Activated naive CD4-positive, alpha-beta T cell treated with Interleukin-2 at 50 U/mL for 16 hours (primary cell): ENCODE results near the gene MAPRE2.

ENCODE experiments used
- DNase-seq: peaks from one replicate; pipeline ENCODE4 v3.0.0-alpha.2; 2020

MAPRE2 gene

GRCh38 chr18:35040988-35041814 lies at the start of gene MAPRE2:
Gene MAPRE2 (plus strand): TSS chr18:35041413. CDS start chr18:35041540, 127 bp downstream.
- peak; percentile 100 for DNase-seq

DNA sequence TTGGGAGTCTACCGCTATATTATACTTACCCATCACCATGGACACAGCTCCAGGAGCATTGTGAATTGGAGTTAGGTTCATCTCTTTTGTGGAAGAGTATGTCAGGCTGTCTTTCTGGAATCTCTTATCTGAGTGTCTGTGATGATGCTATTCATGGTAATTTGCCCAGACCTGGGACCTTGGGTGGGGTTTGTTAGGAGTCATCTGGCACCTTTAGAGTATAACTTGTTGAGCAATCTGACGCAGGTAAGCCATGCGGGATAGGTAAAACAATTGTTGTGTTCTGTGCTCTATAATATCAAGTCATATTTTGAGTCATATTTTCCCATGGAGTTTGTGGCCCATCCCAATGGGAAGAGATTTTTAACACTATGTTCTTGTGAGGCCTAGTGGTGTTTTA lies 49.7 kb upstream of the MAPRE2 start:
- DNase-seq = no peak

DNA sequence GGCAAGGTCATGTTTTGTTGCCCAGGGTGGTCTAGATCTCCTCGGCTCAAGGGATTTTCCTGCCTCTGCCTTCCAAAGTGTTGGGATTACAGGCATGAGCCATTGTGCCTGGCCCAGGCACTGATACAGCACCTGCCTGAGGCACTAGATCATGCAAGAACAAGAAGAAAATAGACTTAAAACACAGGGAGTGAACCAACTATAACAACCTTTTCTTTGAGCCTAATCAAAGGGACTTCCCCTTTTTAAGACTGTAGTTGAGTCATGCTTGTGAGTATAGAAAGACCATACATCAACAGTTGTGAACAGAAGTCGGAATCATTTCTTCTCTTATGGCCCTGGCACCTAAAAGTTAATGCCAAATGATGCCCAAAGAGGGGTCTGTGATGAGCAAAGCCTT lies 47.9 kb upstream of the MAPRE2 start:
- DNase-seq = no peak

DNA sequence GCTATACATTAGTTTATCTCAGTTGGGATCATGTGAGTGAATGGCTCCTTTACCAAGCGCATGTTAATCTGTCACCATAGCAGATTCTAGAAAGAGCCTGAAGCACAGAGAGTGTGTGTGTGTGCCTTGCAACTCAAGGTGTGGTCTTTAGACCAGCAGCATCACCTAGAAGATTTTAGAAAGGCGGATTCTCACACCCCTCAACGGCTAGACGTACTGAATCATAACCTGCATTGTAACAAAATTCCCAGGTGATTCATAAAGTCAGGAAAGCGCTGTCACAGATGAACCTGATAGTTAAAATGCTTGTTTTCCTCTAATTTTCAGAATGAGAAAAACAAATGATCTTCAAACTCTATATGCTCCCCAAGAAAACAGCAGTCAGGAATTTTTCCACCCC lies 45.5 kb upstream of the MAPRE2 start:
- no peak for DNase-seq

- DNase-seq = no peak
These were observed 42.6 kb upstream of the MAPRE2 start for GRCh38 chr18:34998661-34999060.

DNA sequence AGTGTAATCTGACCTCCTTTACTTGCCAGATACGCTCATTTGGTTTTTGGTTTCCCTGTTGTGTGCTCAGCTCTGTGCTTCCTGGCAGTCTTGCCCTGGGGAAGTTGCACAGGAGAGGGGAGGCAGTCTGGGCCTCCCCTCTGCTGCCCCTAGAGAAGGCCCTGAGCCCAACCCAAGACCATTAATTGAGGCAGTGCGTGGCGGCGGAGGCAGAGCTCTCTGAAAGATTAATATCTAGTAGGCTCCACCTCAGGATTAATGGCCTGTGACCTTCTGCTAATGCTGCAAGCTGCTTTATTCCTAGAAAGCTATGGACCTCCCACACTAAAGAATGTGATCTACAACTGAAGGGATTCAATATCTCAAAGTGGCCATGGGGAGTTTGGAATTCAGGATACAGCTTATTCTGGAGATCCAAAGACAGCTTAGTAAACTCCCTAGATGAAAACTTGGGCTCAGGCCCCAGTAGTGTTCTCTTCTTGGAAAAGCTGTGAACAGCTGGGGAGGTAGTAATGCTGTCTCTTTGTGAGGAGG lies 41.4 kb upstream of the MAPRE2 start:
- DNase-seq = no peak

- no peak for DNase-seq
These were observed 40.8 kb upstream of the MAPRE2 start for GRCh38 chr18:35000457-35000856.

DNA sequence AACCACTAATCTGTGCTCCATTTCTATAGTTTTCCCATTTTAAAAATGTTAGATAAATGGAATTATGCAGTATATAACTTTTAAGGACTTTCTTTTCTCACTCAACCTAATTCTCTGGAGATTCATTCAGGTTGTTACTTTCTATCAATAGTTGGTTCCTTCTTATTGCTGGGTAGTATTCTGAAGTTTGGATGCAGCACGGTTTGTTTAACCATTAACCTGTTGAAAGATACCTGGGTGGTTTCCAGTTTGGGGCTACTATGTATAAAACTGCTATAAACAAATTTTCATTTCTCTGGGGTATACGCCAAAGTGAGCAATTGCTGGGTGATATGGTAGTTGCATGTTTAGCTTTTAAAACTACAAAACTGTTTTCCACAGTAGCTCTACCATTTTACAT lies 39.1 kb upstream of the MAPRE2 start:
- no peak for DNase-seq

GRCh38 chr18:35005963-35006577 lies 35.1 kb upstream of the MAPRE2 start:
- DNase-seq = no peak

DNA sequence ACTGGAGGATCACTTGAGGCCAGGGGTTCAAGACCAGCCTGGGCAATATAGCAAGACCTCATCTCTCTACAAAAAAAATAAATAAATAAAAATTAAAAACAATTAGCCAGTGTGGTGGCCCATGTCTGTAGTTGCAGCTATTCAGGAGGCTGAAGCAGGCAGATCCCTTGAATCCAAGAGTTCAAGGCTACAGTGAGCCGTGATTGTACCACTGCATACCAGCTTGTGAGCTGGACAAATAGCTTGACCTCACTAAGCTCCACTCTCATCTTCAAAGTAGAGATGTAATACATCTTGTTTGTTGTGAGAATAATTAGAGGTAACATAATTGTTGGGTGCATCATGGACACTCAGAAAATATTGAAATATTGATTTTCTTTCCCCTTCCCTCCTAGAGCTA lies 31.1 kb upstream of the MAPRE2 start:
- DNase-seq = no peak

GRCh38 chr18:35010993-35011392 lies 30.2 kb upstream of the MAPRE2 start:
- no peak for DNase-seq

GRCh38 chr18:35019933-35020332 lies 21.3 kb upstream of the MAPRE2 start:
- DNase-seq = no peak

GRCh38 chr18:35022426-35023001 lies 18.7 kb upstream of the MAPRE2 start:
- no peak for DNase-seq

GRCh38 chr18:35024196-35024595 lies 17.0 kb upstream of the MAPRE2 start:
- no peak for DNase-seq

DNA sequence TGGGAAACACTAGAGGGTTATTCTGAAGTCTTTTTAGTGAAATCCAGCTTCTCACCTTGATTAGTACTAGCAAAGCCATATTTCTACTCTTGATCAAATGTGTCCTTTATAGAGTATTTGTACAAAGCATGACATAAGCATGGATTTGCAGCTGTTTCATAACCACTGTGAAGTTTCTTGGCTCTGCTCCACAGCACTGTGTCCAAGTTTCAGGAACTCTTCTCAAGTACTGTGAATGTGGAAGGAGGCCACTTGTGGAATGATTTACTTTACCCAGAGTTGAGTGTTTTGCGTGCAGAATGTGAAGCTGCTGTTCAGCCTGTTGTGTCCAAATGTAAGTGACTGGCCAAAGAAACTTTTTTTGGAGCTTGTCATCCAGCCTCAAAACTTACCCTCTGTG lies 16.2 kb upstream of the MAPRE2 start:
- no peak for DNase-seq

DNA sequence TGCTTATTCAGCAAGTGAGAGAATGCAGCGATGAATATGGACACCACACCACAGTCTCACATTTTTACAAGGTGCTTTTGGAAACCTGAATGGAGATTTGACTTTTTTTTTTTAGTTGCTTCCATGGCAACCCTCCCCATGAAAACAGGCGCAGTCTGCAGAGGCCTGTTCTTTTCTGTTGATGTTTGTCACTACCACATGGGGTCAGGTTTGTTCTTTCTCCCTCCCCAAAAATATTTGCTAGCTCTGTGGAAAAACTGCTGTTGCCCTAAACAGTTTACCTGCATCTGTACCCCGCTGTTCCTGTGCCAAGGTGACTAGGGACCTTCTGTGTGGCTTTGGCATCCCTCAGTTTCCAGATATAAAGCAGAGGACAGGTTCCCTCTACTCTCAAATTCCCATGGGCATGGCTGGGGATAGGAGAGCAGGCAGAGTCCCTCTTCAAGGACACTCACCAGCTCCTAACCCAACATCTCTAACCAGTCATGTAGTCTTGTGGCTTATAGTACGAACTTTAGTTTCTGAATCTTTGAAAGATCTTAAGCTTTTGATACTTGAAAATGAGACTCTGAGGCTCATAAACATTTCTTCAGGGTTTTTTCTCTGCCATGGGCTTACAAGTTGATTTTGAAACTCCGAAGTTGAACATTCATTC lies 14.7 kb upstream of the MAPRE2 start:
- DNase-seq = no peak

DNA sequence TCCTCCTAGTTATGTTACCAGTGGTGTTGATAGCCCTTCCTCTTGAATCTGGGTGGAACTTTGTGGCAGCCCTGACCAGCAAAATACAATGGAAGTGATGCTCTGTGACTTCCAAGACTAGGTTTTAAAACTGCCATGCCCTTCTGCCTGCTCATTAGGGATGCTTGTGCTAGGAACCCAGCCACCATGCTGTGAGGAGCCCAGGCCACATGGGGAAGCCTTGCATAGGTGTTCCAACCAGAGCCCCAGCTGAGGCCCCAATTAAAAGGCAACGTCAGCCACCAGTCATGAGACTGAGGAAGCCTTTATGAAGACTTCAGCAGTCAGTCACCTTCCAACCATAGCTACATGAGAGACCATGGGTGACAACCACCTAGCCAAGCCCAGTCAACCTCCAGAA lies 14.0 kb upstream of the MAPRE2 start:
- no peak for DNase-seq

DNA sequence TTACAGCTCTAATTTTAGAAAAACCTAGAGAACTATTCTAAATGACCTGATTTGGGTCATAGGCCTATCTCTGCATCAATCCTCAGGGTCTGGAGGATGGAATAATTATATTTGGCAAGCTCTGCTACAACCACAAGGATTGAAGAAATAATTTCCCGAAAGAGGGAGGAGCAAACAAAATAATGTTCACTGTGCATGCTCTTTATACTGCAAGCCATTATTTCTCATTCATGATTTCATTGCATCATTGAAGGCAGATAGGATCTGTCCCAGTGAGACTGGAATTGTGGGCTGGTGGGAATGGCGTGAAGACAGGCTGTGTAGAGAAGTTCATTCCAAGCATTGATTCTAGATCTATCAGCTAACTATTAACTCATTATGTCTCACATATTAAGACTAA lies 12.7 kb upstream of the MAPRE2 start:
- no peak for DNase-seq

DNA sequence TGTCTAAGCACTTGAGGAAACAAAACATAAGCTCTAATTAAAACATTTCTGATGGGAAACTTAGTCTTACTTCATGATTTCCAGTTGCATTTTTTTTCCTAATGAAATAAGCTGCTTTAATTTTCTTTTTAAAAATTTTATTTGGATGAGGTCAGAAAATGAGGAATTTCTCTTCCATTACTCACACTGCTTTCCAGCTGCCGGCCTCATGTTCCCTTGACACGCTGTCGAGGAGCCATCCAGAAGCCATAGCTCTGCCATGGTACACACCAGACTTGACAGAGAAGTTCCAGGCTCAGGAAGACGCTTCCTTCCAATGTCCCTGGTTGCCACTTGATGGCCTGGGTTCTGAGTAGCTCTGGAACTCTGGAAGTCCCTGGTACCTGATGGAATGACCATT lies 12.1 kb upstream of the MAPRE2 start:
- DNase-seq = no peak

DNA sequence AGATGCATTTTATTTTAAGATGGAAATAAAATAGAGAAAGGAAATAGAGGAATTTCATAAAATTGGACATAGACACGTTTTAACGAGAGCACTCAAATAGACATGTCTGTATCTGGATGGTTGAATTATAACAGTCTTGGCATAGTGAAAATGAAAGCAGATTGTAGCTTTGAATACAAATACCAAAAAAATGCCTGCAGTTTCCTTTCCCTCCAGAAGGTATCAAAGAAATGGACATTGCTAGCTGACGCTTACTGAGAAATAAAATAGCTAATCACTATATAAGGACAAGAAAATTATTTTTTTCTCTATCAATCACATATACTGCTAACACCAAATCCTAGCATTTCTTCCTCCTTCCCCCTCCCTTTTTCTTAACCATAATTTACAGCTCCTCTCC lies 11.4 kb upstream of the MAPRE2 start:
- DNase-seq = no peak

DNA sequence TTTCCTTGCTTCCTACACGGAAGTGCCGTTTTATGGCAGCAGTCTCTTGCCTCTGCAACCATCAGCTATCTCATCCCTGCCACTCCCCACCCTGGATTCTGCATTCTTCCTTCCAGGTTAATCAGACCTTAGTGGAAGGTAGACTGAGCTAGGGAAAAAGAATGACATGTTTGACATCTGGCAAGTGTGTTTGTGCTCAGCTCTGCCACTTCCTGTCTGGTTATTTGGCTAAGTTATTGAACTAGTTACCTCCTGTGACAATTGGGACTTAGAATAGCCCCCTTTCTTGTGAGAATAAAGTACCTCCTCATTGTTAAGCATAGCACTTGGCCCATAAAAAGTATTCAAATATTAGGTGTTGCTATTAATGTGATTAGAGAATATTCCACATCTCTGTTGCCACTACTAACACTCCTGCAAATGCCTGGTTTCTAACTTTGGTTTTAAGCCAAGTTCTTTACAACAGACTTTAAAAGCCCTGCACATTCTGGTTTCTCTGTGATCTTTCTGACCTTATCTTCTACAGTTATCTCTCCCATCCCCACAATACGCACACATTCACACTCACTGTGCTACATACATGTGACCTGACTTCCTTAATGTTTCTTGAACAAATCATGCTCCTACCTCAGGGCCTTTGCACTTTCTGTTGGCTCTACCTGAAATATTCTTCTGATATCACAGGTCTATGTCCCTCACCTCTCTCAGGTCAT lies 10.8 kb upstream of the MAPRE2 start:
- DNase-seq = no peak

DNA sequence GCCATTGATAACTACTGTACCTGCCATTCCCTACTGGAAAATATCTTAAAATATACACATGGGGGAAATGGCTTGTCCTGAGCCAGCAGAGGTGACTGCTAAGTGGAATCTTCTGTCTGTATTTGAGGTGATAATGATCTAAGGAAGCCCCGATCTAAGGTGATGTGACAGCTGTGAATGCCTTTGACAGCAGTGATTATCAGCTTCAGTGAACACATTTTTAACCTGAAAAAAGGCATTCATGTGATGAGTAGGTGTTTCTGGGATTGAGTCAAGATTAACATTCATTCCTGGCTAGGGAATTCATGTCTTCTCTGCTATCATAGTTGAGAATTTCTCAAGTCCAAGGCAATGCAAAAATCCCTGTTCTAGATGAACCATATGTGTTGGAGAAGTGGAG lies 9.1 kb upstream of the MAPRE2 start:
- DNase-seq = no peak

- no peak for DNase-seq
These were observed 3.2 kb upstream of the MAPRE2 start for GRCh38 chr18:35038029-35038428.
